Activated CD8-positive, alpha-beta memory T cell treated with anti-CD3 and anti-CD28 coated beads for 1 hour (primary cell): Measurements from ENCODE around the gene PAX2.

Source experiments
- DNase-seq, 2 donors: peaks; one replicate each; pipeline ENCODE4 v3.0.0-alpha.2; 2020; ENCODE audit warnings: low read depth in 1 of 2; ENCODE audit errors: extremely low read depth in 1 of 2

Gene PAX2

GRCh38 chr10:100811261-100811660, 65.9 kb downstream of the PAX2 start:
- DNase-seq = no peak

- DNase-seq = no peak
Observed at GRCh38 chr10:100811752-100812750, 66.7 kb downstream of the PAX2 start.

GRCh38 chr10:100812978-100813377, 67.6 kb downstream of the PAX2 start:
- no peak for DNase-seq

GRCh38 chr10:100814751-100815474, 69.5 kb downstream of the PAX2 start:
- DNase-seq = no peak

- no peak for DNase-seq
Observed at GRCh38 chr10:100816671-100817070, 71.3 kb downstream of the PAX2 start.

- no peak for DNase-seq
Observed at GRCh38 chr10:100817268-100817839, 72.0 kb downstream of the PAX2 start.

- no peak for DNase-seq
Observed at GRCh38 chr10:100819424-100819823, 74.0 kb downstream of the PAX2 start.

GRCh38 chr10:100823194-100823593, 77.8 kb downstream of the PAX2 start:
- no peak for DNase-seq

GRCh38 chr10:100824886-100825285, 79.5 kb downstream of the PAX2 start:
- DNase-seq = no peak

- DNase-seq = no peak
Observed at GRCh38 chr10:100825325-100825875, 80.0 kb downstream of the PAX2 start.

- DNase-seq = no peak
Observed at GRCh38 chr10:100826031-100826651, 80.8 kb downstream of the PAX2 start.

GRCh38 chr10:100826661-100826982, 81.2 kb downstream of the PAX2 start:
- no peak for DNase-seq

- no peak for DNase-seq
Observed at GRCh38 chr10:100826983-100827818, 81.8 kb downstream of the PAX2 start.

GRCh38 chr10:100827819-100828737, 82.7 kb downstream of the PAX2 start:
- DNase-seq = no peak

- DNase-seq = no peak
Observed at GRCh38 chr10:100828738-100829096, 83.3 kb downstream of the PAX2 start.

GRCh38 chr10:100829097-100829870, 83.9 kb downstream of the PAX2 start:
- DNase-seq = no peak

- DNase-seq = no peak
Observed at GRCh38 chr10:100829933-100830727, 84.7 kb downstream of the PAX2 start.

- DNase-seq = no peak
Observed at GRCh38 chr10:100830728-100831111, 85.3 kb downstream of the PAX2 start.
